DND-41 (cell line): Measurements from ENCODE around the gene NXNL2.

Experiments used
- ATAC-seq: fragments of 200-7000 bp; cut with Tn5 transposase; 3 replicates; pipeline ENCODE4 v1.9.1; 2021; ENCODE audit warnings: low read depth; ENCODE audit not compliant: insufficient read depth
- DNase-seq: peaks from one replicate; pipeline ENCODE4 v3.0.0-alpha.2; 2020
- H2AFZ ChIP-seq: 2 replicates; pipeline ENCODE4 v1.6.0; 2012; ENCODE audit warnings: low read depth, low read length
- H3K27ac ChIP-seq: 2 replicates; pipeline ENCODE4 v1.5.1; 2012; ENCODE audit warnings: low read length, inconsistent platforms
- H3K27me3 ChIP-seq: fragments of 200-600 bp; sonication (generic); 2 replicates; pipeline ENCODE4 v1.6.0; 2012; ENCODE audit warnings: low read length, mild to moderate bottlenecking, inconsistent platforms; ENCODE audit not compliant: insufficient read depth, poor library complexity
- H3K36me3 ChIP-seq: 2 replicates; pipeline ENCODE4 v1.5.1; 2012; ENCODE audit warnings: low read length, inconsistent platforms; ENCODE audit not compliant: insufficient read depth
- H3K4me1 ChIP-seq: 2 replicates; pipeline ENCODE4 v1.5.1; 2012; ENCODE audit warnings: mild to moderate bottlenecking, low read length; ENCODE audit not compliant: insufficient read depth
- H3K4me2 ChIP-seq: 2 replicates; pipeline ENCODE4 v1.6.0; 2012; ENCODE audit warnings: mild to moderate bottlenecking, moderate library complexity, low read length, inconsistent platforms; ENCODE audit not compliant: insufficient read depth
- H3K4me3 ChIP-seq, 2 experiments: fragments of 200-600 bp in 1 of 2; shearing (Covaris generic) in 1 of 2; 2 replicates each; pipeline ENCODE4 v1.5.1; 2012 to 2016; ENCODE audit warnings: inconsistent platforms in 2 of 2, low read length in 2 of 2, mild to moderate bottlenecking in 2 of 2, low read depth in 1 of 2, moderate library complexity in 1 of 2
- H3K79me2 ChIP-seq: 2 replicates; pipeline ENCODE4 v1.6.0; 2012; ENCODE audit warnings: low read length, inconsistent platforms; ENCODE audit not compliant: insufficient read depth
- H3K9ac ChIP-seq: 2 replicates; pipeline ENCODE4 v1.6.0; 2012; ENCODE audit warnings: low read depth, mild to moderate bottlenecking, inconsistent platforms, low read length, moderate library complexity
- H3K9me3 ChIP-seq: 2 replicates; pipeline ENCODE4 v1.5.1; 2012; ENCODE audit warnings: low read length, moderate library complexity, mild to moderate bottlenecking, inconsistent platforms; ENCODE audit not compliant: insufficient read depth, severe bottlenecking
- H4K20me1 ChIP-seq: 2 replicates; pipeline ENCODE4 v1.6.0; 2012; ENCODE audit warnings: low read length; ENCODE audit not compliant: insufficient read depth
- CTCF ChIP-seq: IDR thresholded peaks from 2 replicates; pipeline ENCODE4 v1.5.1; 2012; ENCODE audit warnings: borderline replicate concordance, low read length, moderate library complexity, mild to moderate bottlenecking; ENCODE audit not compliant: poor library complexity, severe bottlenecking; ENCODE audit errors: extremely low read depth
- EZH2 ChIP-seq: IDR thresholded peaks from 3 replicates; pipeline ENCODE4 v1.6.1; 2012; ENCODE audit warnings: borderline replicate concordance, low read depth, mild to moderate bottlenecking, moderate library complexity, low read length, inconsistent platforms; ENCODE audit not compliant: severe bottlenecking

The NXNL2 gene

GRCh38 chr9:88555268-88555980 is 20.4 kb downstream of the NXNL2 start:
- TF ChIP-seq EZH2: no peak
- TF ChIP-seq CTCF: no peak
- no peak for ATAC-seq
- H3K4me2 ChIP-seq: no peak overlapping the region

GRCh38 chr9:88559661-88560060 is 24.7 kb downstream of the NXNL2 start:
- Histone ChIP-seq H3K4me1 (no peaks in the 10 kb centered on the region), H3K79me2 (no peaks in the 10 kb centered on the region), H3K9ac (no peak overlapping the region), H3K27me3 (no peaks in the 10 kb centered on the region), H2AFZ (no peak overlapping the region), H3K27ac (no peak overlapping the region), H3K4me3 (no peak overlapping the region), H3K9me3 (no peaks in the 10 kb centered on the region), H3K4me2 (no peak overlapping the region), H4K20me1 (no peaks in the 10 kb centered on the region), H3K36me3 (no peaks in the 10 kb centered on the region)
- no peak for ATAC-seq
- TF ChIP-seq CTCF (no peak), EZH2 (no peak)
- DNase-seq: no peak

More at GRCh38 chr9:88555268-88555980, 20.4 kb downstream of the NXNL2 start:
- no peaks in the 10 kb centered on the region for H4K20me1 ChIP-seq
- DNase-seq: no peak
- H3K9ac ChIP-seq: no peak overlapping the region
- H2AFZ ChIP-seq: no peak overlapping the region
- no peak overlapping the region for H3K27ac ChIP-seq
- H3K79me2 ChIP-seq: no peaks in the 10 kb centered on the region
- no peaks in the 10 kb centered on the region for H3K9me3 ChIP-seq
- H3K4me3 ChIP-seq: no peak overlapping the region
- H3K4me1 ChIP-seq: no peaks in the 10 kb centered on the region
- no peaks in the 10 kb centered on the region for H3K27me3 ChIP-seq
- no peaks in the 10 kb centered on the region for H3K36me3 ChIP-seq

- no peak for ATAC-seq
- H3K79me2 ChIP-seq: no peaks in the 10 kb centered on the region
These were observed 32.9 kb downstream of the NXNL2 start for GRCh38 chr9:88567870-88568269.

More at GRCh38 chr9:88567870-88568269, 32.9 kb downstream of the NXNL2 start:
- no peaks in the 10 kb centered on the region for H3K4me1 ChIP-seq
- H3K4me2 ChIP-seq: no peak overlapping the region
- H3K27ac ChIP-seq: no peak overlapping the region
- H3K36me3 ChIP-seq: no peaks in the 10 kb centered on the region
- H3K4me3 ChIP-seq: no peak overlapping the region
- H3K27me3 ChIP-seq: no peaks in the 10 kb centered on the region
- no peak for TF ChIP-seq CTCF
- no peak for TF ChIP-seq EZH2
- no peaks in the 10 kb centered on the region for H3K9me3 ChIP-seq
- H4K20me1 ChIP-seq: no peaks in the 10 kb centered on the region
- H2AFZ ChIP-seq: no peak overlapping the region
- H3K9ac ChIP-seq: no peak overlapping the region
- DNase-seq: no peak
